GM21528 (cell line): ENCODE data around the gene TSPO.

Experiments used
- ATAC-seq: cut with Tn5 transposase; IDR thresholded peaks from one replicate; pipeline ENCODE4 v1.9.1; 2021; ENCODE audit warnings: mild to moderate bottlenecking, moderate library complexity; ENCODE audit not compliant: unreplicated experiment, low FRiP score

TSPO gene

GRCh38 chr22:43199541-43199940 lies 48.2 kb downstream of the TSPO start:
- ATAC-seq = no peak

- ATAC-seq = no peak
Observed at GRCh38 chr22:43200031-43200430, 48.7 kb downstream of the TSPO start.

GRCh38 chr22:43200555-43200954 lies 49.2 kb downstream of the TSPO start:
- ATAC-seq = no peak

DNA sequence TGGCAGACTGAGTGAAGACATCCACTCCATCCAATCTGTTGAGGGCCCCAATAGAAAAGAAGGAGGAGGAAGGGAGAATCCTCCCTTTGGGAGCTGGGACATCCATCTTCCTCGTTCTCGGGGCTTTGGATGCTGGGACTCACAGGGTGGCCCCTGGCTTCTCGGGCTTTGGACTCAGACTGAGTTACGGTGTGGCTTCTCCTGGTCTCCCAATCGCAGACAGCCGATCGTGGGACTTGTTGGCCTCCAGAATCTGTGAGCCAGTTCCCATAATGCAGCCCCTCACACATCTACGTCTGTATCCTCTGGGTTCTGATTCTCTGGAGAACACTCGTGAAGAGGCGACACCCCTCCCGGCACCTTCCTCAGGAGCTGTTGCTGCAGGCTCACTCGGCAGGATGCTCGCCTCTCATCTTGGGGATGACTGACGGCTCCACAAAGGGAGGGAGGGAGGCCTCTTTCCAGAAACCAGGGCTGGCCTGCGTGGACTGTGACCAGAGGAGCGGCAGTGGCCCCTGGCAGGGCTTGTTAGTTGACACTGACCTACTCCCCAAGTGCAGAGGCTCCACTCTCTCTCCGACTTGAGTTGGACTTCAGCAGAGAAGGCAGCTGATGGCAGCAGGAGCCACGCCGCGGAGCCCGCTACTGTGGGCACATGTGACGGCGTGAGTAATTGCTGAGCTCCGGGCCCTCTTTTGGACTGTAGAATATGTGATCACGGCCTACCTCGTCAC lies 50.3 kb downstream of the TSPO start:
- no peak for ATAC-seq

- no peak for ATAC-seq
Observed at GRCh38 chr22:43202326-43202725, 51.0 kb downstream of the TSPO start.

GRCh38 chr22:43202756-43203410 lies 51.5 kb downstream of the TSPO start:
- no peak for ATAC-seq

GRCh38 chr22:43203471-43203981 lies 52.2 kb downstream of the TSPO start:
- no peak for ATAC-seq

DNA sequence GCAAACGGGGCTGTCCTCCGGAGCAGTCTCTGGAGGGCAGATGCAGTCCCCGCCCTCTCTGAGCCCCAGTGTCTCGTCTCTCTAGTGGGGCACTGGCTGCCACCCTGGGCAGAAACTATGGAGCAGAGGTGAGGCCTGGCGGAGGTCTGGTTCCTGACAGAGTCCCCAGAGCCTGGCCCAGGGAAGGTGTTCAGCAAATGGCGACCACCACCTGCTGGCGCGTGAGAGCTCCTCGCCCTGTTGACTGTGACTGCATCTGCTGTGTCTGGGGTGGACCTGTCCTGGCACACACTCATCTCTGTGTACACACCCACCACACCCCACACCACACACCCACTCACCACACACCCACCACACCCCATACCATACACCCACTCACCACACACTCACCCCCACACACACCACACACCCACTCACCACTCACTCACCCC lies 53.9 kb downstream of the TSPO start:
- no peak for ATAC-seq

DNA sequence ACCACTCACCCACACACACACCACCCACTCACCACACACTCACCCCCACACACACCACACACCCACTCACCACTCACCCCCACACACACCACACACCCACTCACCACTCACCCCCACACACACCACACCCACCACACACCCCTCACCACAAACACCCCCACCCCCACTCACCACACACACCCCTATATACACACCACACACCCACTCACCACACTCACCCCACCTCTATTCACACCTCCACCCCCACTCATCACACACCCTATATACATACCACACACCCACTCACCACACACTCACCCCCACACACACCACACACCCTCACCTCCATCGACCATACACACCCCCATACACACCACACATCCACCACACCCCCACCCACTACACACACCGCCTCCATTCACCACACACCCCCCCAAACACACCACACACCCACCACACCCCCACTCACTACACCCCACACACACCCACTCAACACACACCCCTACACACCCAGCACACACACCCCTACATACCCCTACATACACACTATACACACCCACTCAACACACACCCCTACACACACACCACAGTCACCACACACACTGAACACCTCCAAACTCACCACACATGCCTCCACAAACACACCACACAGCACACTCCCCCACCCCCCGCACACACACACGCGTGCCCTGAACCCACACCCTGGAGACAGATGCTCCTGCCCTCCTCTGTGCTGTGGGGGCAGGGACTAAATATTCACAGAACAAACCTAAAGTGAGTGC lies 54.6 kb downstream of the TSPO start:
- ATAC-seq = no peak

DNA sequence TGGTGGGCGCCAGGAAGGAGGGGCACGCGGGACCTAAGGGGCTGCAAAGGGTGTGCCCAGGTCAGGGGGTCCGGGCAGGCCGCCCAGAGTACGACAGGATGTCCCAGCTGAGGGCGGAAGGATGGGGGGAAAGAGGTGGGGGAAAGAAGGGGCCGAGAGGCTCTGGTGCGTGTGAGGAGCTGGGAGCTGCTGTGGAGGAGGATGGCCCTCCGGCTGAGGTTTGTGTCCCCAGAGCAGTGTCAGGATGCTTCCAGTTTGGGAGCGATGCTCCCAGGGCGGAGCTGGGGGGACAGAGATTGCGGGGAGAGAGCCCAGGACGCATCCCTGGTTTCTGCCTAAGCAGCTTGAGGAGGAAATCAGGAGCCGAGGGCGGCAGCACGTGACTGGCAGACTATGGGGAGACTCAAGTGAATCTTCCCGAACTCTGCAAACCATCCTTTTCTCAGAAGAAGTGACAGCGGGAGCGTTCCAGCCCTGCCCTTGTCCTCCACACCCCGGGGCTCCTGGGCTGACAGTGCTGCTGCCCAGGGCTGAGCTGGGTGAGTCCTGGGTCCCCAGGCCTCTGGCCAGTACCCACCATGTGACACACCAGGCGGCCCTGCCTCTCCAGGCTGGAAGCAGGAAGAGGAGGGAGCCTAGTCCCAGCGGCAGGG lies 55.3 kb downstream of the TSPO start:
- no peak for ATAC-seq

- ATAC-seq = no peak
Observed at GRCh38 chr22:43207386-43207785, 56.0 kb downstream of the TSPO start.

GRCh38 chr22:43207849-43208702 lies 56.7 kb downstream of the TSPO start:
- ATAC-seq = no peak

GRCh38 chr22:43208703-43209522 lies 57.6 kb downstream of the TSPO start:
- ATAC-seq = no peak

- no peak for ATAC-seq
Observed at GRCh38 chr22:43209523-43209890, 58.1 kb downstream of the TSPO start.

GRCh38 chr22:43209971-43210370 lies 58.6 kb downstream of the TSPO start:
- no peak for ATAC-seq

- ATAC-seq = no peak
Observed at GRCh38 chr22:43210631-43211515, 59.5 kb downstream of the TSPO start.

DNA sequence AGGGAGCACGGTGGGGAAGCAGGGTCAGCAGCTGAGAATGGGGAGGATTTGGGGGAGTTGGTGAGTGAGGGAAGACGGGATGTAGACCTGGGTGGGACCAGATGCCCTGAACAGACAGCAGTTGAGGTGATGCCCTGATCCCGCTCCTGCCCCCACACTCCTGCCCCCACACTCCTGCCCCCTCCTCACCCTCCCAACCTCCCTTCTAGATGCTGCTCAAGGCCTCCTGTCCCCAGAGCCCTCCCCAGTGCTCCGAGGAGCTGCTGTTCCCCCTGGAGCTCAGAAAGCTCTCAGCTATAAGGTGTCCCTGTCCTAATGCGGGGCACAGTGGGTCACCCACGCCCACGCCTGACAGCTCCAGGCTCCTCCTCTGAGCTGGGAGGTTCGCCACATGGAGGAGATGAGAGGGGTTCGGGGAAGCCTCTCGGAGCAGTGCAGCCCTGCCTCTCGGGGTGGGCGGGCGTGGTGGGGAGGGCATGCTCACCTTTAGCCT lies 60.6 kb downstream of the TSPO start:
- no peak for ATAC-seq

GRCh38 chr22:43212434-43212952 lies 61.1 kb downstream of the TSPO start:
- ATAC-seq = no peak
